ES-I3 (cell line): ENCODE measurements around the gene PPFIA2.
"Not testable (repeated sequence)": the region's sequence is repeated elsewhere in the genome, so short reads cannot be mapped to it uniquely, and the experiment has no call there.

Experiments
- H3K36me3 ChIP-seq: 2 replicates; pipeline ENCODE4 v1.6.1; 2013; ENCODE audit warnings: mild to moderate bottlenecking, low read length, control low read depth, moderate library complexity; ENCODE audit not compliant: insufficient read depth
- H3K4me1 ChIP-seq: 2 replicates; pipeline ENCODE4 v1.6.1; 2013; ENCODE audit warnings: mild to moderate bottlenecking, control low read depth, low read length; ENCODE audit not compliant: insufficient read depth
- H3K9ac ChIP-seq: 2 replicates; pipeline ENCODE4 v1.6.1; 2013; ENCODE audit warnings: low read depth, mild to moderate bottlenecking, low read length, moderate library complexity
- H3K9me3 ChIP-seq: 2 replicates; pipeline ENCODE4 v1.6.1; 2013; ENCODE audit warnings: mild to moderate bottlenecking, low read length, moderate library complexity; ENCODE audit not compliant: control insufficient read depth, insufficient read depth

The PPFIA2 gene

GRCh38 chr12:81626406-81626805 lies 132.7 kb downstream of the PPFIA2 start:
- Histone ChIP-seq H3K4me1 (no peaks in the 10 kb centered on the region), H3K36me3 (no peaks in the 10 kb centered on the region), H3K9ac (no peak overlapping the region), H3K9me3 (no peaks in the 10 kb centered on the region)

GRCh38 chr12:81617915-81618314 lies 141.2 kb downstream of the PPFIA2 start:
- Histone ChIP-seq H3K9me3 (no peaks in the 10 kb centered on the region), H3K36me3 (no peaks in the 10 kb centered on the region), H3K9ac (no peak overlapping the region), H3K4me1 (no peaks in the 10 kb centered on the region)

- Histone ChIP-seq H3K4me1 (no peaks in the 10 kb centered on the region), H3K9ac (no peak overlapping the region), H3K9me3 (no peaks in the 10 kb centered on the region), H3K36me3 (no peaks in the 10 kb centered on the region)
Measured at GRCh38 chr12:81615026-81615588, 144.0 kb downstream of the PPFIA2 start.

GRCh38 chr12:81610955-81611889 lies 147.9 kb downstream of the PPFIA2 start:
- no peak overlapping the region for H3K9ac ChIP-seq
- H3K36me3 ChIP-seq = no peaks in the 10 kb centered on the region
- H3K4me1 ChIP-seq = no peaks in the 10 kb centered on the region
- H3K9me3 ChIP-seq = no peaks in the 10 kb centered on the region

- Histone ChIP-seq H3K4me1 (no peaks in the 10 kb centered on the region), H3K36me3 (no peaks in the 10 kb centered on the region), H3K9me3 (no peaks in the 10 kb centered on the region), H3K9ac (no peak overlapping the region)
Measured at GRCh38 chr12:81597928-81598604, 161.1 kb downstream of the PPFIA2 start.

- no peaks in the 10 kb centered on the region for H3K36me3 ChIP-seq
- no peak overlapping the region for H3K9ac ChIP-seq
- H3K9me3 ChIP-seq = no peaks in the 10 kb centered on the region
- no peaks in the 10 kb centered on the region for H3K4me1 ChIP-seq
Measured at GRCh38 chr12:81596558-81596957, 162.6 kb downstream of the PPFIA2 start.

GRCh38 chr12:81591256-81591655 lies 167.9 kb downstream of the PPFIA2 start:
- Histone ChIP-seq H3K4me1 (no peaks in the 10 kb centered on the region), H3K9me3 (no peaks in the 10 kb centered on the region), H3K36me3 (no peaks in the 10 kb centered on the region), H3K9ac (no peak overlapping the region)

- H3K36me3 ChIP-seq, H3K9me3 ChIP-seq, H3K4me1 ChIP-seq, H3K9ac ChIP-seq: not testable (repeated sequence)
Measured at GRCh38 chr12:81590703-81591102, 168.4 kb downstream of the PPFIA2 start.

GRCh38 chr12:81588235-81589008 lies 170.7 kb downstream of the PPFIA2 start:
- H3K4me1 ChIP-seq = no peaks in the 10 kb centered on the region
- no peaks in the 10 kb centered on the region for H3K9me3 ChIP-seq
- H3K36me3 ChIP-seq = no peaks in the 10 kb centered on the region
- H3K9ac ChIP-seq = no peak overlapping the region

- Histone ChIP-seq H3K9ac (no peak overlapping the region), H3K9me3 (no peaks in the 10 kb centered on the region), H3K4me1 (no peaks in the 10 kb centered on the region), H3K36me3 (no peaks in the 10 kb centered on the region)
Measured at GRCh38 chr12:81585787-81586186, 173.4 kb downstream of the PPFIA2 start.

GRCh38 chr12:81573228-81573627 lies 185.9 kb downstream of the PPFIA2 start:
- Histone ChIP-seq H3K9me3 (no peaks in the 10 kb centered on the region), H3K4me1 (no peaks in the 10 kb centered on the region), H3K9ac (no peak overlapping the region)

GRCh38 chr12:81572411-81572810 lies 186.7 kb downstream of the PPFIA2 start:
- Histone ChIP-seq H3K9ac (no peak overlapping the region), H3K9me3 (no peaks in the 10 kb centered on the region), H3K4me1 (no peaks in the 10 kb centered on the region), H3K36me3 (no peaks in the 10 kb centered on the region)

More at GRCh38 chr12:81573228-81573627, 185.9 kb downstream of the PPFIA2 start:
- no peaks in the 10 kb centered on the region for H3K36me3 ChIP-seq

- Histone ChIP-seq H3K9ac (no peak overlapping the region), H3K36me3 (no peaks in the 10 kb centered on the region), H3K4me1 (no peaks in the 10 kb centered on the region), H3K9me3 (no peaks in the 10 kb centered on the region)
Measured at GRCh38 chr12:81570234-81570633, 188.9 kb downstream of the PPFIA2 start.

GRCh38 chr12:81564237-81564636 lies 194.9 kb downstream of the PPFIA2 start:
- no peak overlapping the region for H3K9ac ChIP-seq
- no peaks in the 10 kb centered on the region for H3K9me3 ChIP-seq
- no peaks in the 10 kb centered on the region for H3K36me3 ChIP-seq
- no peaks in the 10 kb centered on the region for H3K4me1 ChIP-seq
